GM23248 (cell line): ENCODE data around the gene MOBP. TPM values are rescaled to one million over a fixed set of nuclear protein-coding genes. Genes with fewer than 3 reads are reported as not detected.

ENCODE experiments used
- DNase-seq: peaks from one replicate; pipeline ENCODE4 v3.0.0-alpha.2; 2015
- H2AFZ ChIP-seq: fragments of 200-600 bp; sonication (generic); 2 replicates; pipeline ENCODE4 v1.6.1; 2016; ENCODE audit warnings: antibody characterized with exemption
- H3F3A ChIP-seq: fragments of 200-600 bp; sonication (generic); 2 replicates; pipeline ENCODE4 v1.6.1; 2016; ENCODE audit warnings: mild to moderate bottlenecking, antibody characterized with exemption, mixed run types; ENCODE audit not compliant: insufficient read depth
- H3K27ac ChIP-seq: fragments of 200-600 bp; sonication (generic); 2 replicates; pipeline ENCODE4 v1.5.1; 2016; ENCODE audit warnings: mild to moderate bottlenecking
- H3K27me3 ChIP-seq: fragments of 200-600 bp; sonication (generic); replicated peaks from 2 replicates; pipeline ENCODE4 v1.6.1; 2016; ENCODE audit warnings: mild to moderate bottlenecking; ENCODE audit not compliant: insufficient read depth
- H3K36me3 ChIP-seq: fragments of 200-600 bp; sonication (generic); 2 replicates; pipeline ENCODE4 v1.6.1; 2016; ENCODE audit warnings: low read depth, mild to moderate bottlenecking
- H3K4me1 ChIP-seq: fragments of 200-600 bp; sonication (generic); 2 replicates; pipeline ENCODE4 v1.6.1; 2016; ENCODE audit warnings: mild to moderate bottlenecking; ENCODE audit not compliant: insufficient read depth
- H3K4me2 ChIP-seq: fragments of 200-600 bp; sonication (generic); one replicate; pipeline ENCODE4 v1.6.1; 2016; ENCODE audit warnings: mild to moderate bottlenecking; ENCODE audit not compliant: unreplicated experiment
- H3K4me3 ChIP-seq: fragments of 200-600 bp; sonication (generic); 2 replicates; pipeline ENCODE4 v1.5.1; 2016; ENCODE audit warnings: mild to moderate bottlenecking
- H3K79me2 ChIP-seq: fragments of 200-600 bp; sonication (generic); 2 replicates; pipeline ENCODE4 v1.6.1; 2016; ENCODE audit warnings: mild to moderate bottlenecking; ENCODE audit not compliant: insufficient read depth
- H3K9ac ChIP-seq: fragments of 200-600 bp; sonication (generic); 2 replicates; pipeline ENCODE4 v1.6.1; 2016; ENCODE audit warnings: mild to moderate bottlenecking
- H3K9me2 ChIP-seq: fragments of 200-600 bp; sonication (generic); 2 replicates; pipeline ENCODE4 v1.6.1; 2016; ENCODE audit warnings: mixed run types, mild to moderate bottlenecking, moderate library complexity; ENCODE audit not compliant: insufficient read depth
- H3K9me3 ChIP-seq: fragments of 200-600 bp; sonication (generic); one replicate; pipeline ENCODE4 v1.6.1; 2017; ENCODE audit warnings: low read depth
- H4K20me1 ChIP-seq: fragments of 200-600 bp; sonication (generic); 2 replicates; pipeline ENCODE4 v1.6.0; 2016; ENCODE audit not compliant: insufficient read depth
- EZH2 ChIP-seq: fragments of 200-600 bp; sonication (generic); IDR thresholded peaks from 2 replicates; pipeline ENCODE4 v1.6.1; 2018; ENCODE audit warnings: antibody characterized with exemption, mild to moderate bottlenecking; ENCODE audit not compliant: insufficient read depth, poor library complexity, severe bottlenecking
- EZH2phosphoT487 ChIP-seq: fragments of 200-600 bp; sonication (generic); IDR thresholded peaks from 2 replicates; pipeline ENCODE4 v1.6.1; 2018; ENCODE audit warnings: antibody characterized with exemption, moderate library complexity, mild to moderate bottlenecking, low read depth; ENCODE audit not compliant: insufficient read depth
- WGBS, 2 experiments: methylation state at CpG; one replicate each; pipeline ENCODE4 v1.1.6; 2015 to 2017; ENCODE audit warnings: low lambda C conversion rate in 2 of 2, low coverage in 1 of 2; ENCODE audit errors: missing lambda C conversion rate in 2 of 2; 5-methylcytosine and 5-hydroxymethylcytosine counted together
- in situ Hi-C: fragments of 300-500 bp; cut with MboI; formaldehyde crosslinking; loops from 2 replicates; pipeline ENCODE4 v1.15.0; 2020
- polyA plus RNA-seq: library from polyadenylated mRNA; unstranded; fragments of >200 nt; fragmentation: Nextera tagmentation; extraction: Ambion mirVana; gene quantifications from 2 replicates; pipeline ENCODE4 v1.2.1, GENCODE V29; 2016
- total RNA-seq: library from RNA; depleted of rRNA; stranded (reverse); fragments of >200 nt; shearing (Covaris generic); gene quantifications from 2 replicates; pipeline ENCODE4 v1.2.3, GENCODE V29; 2014

The MOBP gene
- total and polyA plus RNA-seq, 2 experiments from 2014 or later, result not detected

DNA sequence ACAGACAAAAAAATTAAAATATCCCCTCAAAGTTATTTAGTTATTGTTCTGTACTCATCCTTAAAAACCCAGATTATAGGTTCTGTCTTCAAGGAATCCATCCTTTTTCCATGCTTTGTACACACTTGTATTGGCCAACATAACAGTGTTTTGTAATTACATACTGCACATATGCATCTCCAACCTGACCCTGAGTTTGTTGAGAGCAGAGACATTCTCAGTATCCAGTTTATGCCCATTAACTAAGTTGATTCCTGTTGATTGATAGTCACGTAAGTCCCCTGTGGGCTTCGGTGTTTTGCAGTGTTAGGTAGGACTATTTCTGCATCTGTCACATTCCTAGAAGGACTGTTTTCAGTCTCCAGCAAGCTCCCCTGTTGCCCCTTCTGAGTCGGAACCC, 33.6 kb downstream of the MOBP start:
- in situ Hi-C loops, result no loop called here
- no peak for TF ChIP-seq EZH2phosphoT487
- TF ChIP-seq EZH2, result no peak
- Histone ChIP-seq H3K9me3 (no peaks in the 10 kb centered on the region), H3K27me3 (peaks cover 49% of the 10 kb centered on the region), H3K4me2 (no peak overlapping the region), H3K9me2 (no peaks in the 10 kb centered on the region), H3F3A (no peaks in the 10 kb centered on the region), H3K79me2 (no peaks in the 10 kb centered on the region), H3K27ac (no peak overlapping the region), H4K20me1 (no peaks in the 10 kb centered on the region), H3K4me1 (no peaks in the 10 kb centered on the region), H2AFZ (no peak overlapping the region), H3K4me3 (no peak overlapping the region), H3K9ac (no peak overlapping the region), H3K36me3 (no peaks in the 10 kb centered on the region)
- DNase-seq, result no peak
- WGBS, 2 experiments, result 41 to 54% methylated on average over 3 of the region's 3 CpGs

DNA sequence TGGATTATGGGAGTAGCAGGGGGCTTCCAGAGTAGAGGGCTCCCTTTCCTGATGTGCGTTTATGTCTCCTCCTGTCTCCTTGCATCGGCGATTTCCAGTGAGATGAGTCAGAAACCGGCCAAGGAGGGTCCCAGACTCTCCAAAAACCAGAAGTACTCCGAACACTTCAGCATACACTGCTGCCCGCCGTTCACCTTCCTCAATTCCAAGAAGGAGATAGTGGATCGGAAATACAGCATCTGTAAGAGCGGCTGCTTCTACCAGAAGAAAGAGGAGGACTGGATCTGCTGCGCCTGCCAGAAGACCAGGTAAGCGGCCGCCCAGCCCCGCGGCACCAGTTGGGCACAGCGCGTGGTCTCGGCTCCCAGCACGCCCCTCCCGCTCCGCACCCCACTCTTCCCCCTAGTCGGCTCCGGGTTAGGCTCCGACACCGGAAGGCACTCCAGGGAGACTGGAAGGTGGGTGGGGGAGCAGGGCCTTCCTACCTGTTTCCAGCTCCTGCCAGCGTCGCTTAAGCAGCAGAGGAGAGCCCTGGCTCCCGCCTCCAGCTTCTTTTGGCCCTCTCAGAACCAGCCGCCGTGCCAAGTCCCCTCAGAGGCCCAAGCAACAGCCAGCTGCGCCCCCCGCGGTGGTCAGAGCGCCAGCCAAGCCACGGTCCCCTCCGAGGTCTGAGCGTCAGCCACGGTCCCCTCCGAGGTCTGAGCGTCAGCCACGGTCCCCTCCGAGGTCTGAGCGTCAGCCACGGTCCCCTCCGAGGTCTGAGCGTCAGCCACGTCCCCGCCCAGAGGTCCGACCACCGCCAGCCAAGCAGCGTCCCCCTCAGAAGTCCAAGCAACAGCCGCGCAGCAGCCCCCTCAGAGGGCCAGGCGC, 34.7 kb downstream of the MOBP start:
- H3K4me1 ChIP-seq, result no peaks in the 10 kb centered on the region
- 6 to 11% methylated on average over 48 to 53 of the region's 53 CpGs for WGBS, 2 experiments
- H3K27ac ChIP-seq, result no peak overlapping the region
- H3K79me2 ChIP-seq, result no peaks in the 10 kb centered on the region
- H2AFZ ChIP-seq, result no peak overlapping the region
- no peaks in the 10 kb centered on the region for H3K9me3 ChIP-seq
- H3K27me3 ChIP-seq, result peaks cover 49% of the 10 kb centered on the region
- H3F3A ChIP-seq, result no peaks in the 10 kb centered on the region
- no peaks in the 10 kb centered on the region for H3K9me2 ChIP-seq
- in situ Hi-C loops, result no loop called here
- TF ChIP-seq EZH2 (peak; percentile 86), EZH2phosphoT487 (no peak)
- no peak overlapping the region for H3K4me3 ChIP-seq
- H4K20me1 ChIP-seq, result no peaks in the 10 kb centered on the region
- no peaks in the 10 kb centered on the region for H3K36me3 ChIP-seq
- DNase-seq, result no peak
- no peak overlapping the region for H3K4me2 ChIP-seq
- no peak overlapping the region for H3K9ac ChIP-seq

DNA sequence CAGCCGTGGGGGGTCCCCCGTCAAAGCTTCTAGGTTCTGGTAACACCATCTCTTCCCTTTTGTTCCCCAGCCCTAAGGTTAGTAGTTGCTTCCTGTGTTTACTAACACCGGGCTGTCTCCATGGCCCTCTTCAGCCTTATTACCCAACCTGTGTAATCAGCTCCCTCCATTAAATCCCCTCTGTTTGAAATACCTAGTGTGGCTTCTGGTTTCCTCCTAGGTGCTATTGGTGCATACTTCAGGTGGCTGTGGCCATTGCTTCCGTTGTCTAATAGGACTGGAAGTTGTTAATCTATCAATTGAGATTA, 35.3 kb downstream of the MOBP start:
- no peak overlapping the region for H3K9ac ChIP-seq

GRCh38 chr3:39505866-39506742, 38.6 kb downstream of the MOBP start:
- WGBS, 2 experiments, result 42% methylated on average over 12 of the region's 12 CpGs
- Histone ChIP-seq H3K27ac (no peak overlapping the region), H3K9me3 (no peaks in the 10 kb centered on the region), H3K9ac (no peak overlapping the region), H3K9me2 (no peaks in the 10 kb centered on the region), H2AFZ (no peak overlapping the region), H3K79me2 (no peaks in the 10 kb centered on the region), H3K27me3 (peaks cover 31% of the 10 kb centered on the region), H3F3A (no peaks in the 10 kb centered on the region), H3K36me3 (no peaks in the 10 kb centered on the region), H4K20me1 (no peaks in the 10 kb centered on the region), H3K4me1 (no peaks in the 10 kb centered on the region), H3K4me2 (no peak overlapping the region), H3K4me3 (no peak overlapping the region)
- in situ Hi-C loops, result no loop called here
- no peak for TF ChIP-seq EZH2phosphoT487
- no peak for TF ChIP-seq EZH2
- no peak for DNase-seq

More for the DNA sequence above, 35.3 kb downstream of the MOBP start:
- Histone ChIP-seq H3K27ac (no peak overlapping the region), H3K9me2 (no peaks in the 10 kb centered on the region), H3F3A (no peaks in the 10 kb centered on the region), H3K36me3 (no peaks in the 10 kb centered on the region), H4K20me1 (no peaks in the 10 kb centered on the region), H2AFZ (no peak overlapping the region), H3K4me2 (no peak overlapping the region), H3K79me2 (no peaks in the 10 kb centered on the region), H3K4me1 (no peaks in the 10 kb centered on the region), H3K4me3 (no peak overlapping the region), H3K27me3 (peaks cover 49% of the 10 kb centered on the region), H3K9me3 (no peaks in the 10 kb centered on the region)
- whole genome bisulfite sequencing, 2 experiments, result 19 to 22% methylated on average over 4 of the region's 4 CpGs
- TF ChIP-seq EZH2, result peak; percentile 51
- no peak for TF ChIP-seq EZH2phosphoT487
- in situ Hi-C loops, result no loop called here
- DNase-seq, result no peak
